Renal cortical epithelial cell (primary cell): ENCODE measurements around the gene SLC30A4. TPM values are rescaled to one million over a fixed set of nuclear protein-coding genes. Genes with fewer than 3 reads are reported as not detected.
A peak's percentile ranks its signal among the peaks of the same experiment; 100 is the strongest.

Source experiments
- DNase-seq: peaks from one replicate; pipeline ENCODE4 v3.0.0-alpha.2; 2011; ENCODE audit warnings: low read depth
- total RNA-seq: library from RNA; depleted of rRNA; stranded (reverse); fragments of >200 nt; gene quantifications from 2 replicates; pipeline ENCODE4 v1.2.3, GENCODE V29; 2014

Gene SLC30A4
- total RNA-seq, 1 donor from 2014 or later = 10.0 TPM

DNA sequence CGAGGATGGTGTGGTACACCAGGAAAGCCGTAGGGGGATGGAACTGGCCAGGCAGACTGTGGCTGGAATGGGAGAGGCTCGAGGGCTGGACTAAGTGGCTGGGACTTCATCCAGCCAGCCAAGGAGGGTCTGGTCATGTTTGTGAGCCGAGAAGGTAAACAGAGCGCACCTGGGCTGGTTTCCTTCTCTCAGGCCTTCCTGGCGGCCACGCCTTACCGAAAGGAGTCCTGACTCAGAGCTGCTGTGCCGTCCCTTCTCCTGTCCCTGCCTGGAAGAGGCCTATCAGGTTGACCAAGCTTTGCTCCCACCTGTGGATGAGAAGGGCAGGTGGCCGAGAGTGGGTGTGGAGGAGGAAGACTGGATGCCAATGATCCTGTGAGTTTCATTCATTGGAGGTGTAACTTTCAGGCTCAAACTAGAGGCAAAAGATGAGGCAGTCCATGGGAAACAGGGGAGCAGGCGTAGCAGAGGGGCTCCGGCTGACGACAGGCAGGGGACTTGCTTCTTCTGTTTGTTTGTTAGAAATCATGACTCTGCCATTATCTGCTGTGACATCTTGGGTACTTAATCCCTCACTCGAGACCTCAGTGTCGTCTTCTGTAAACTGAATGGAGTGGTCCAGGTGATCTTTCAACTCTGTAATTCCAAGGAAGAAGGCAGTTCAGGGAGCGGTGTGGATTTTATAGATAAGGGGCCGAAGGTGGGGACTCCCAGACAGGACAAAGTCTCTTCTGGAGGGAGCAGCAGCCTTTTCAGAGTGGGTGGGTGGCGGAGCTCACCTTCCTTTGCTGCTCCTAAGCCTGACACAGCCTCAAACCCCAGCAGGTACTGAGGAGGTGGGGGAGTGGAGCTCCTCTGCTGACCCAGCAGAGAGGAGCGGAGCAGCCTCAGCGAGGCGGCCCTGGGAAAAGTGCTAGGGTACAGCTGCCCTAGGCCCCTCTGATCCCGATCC, 72.4 kb downstream of the SLC30A4 start:
- DNase-seq = peak; percentile 32

DNA sequence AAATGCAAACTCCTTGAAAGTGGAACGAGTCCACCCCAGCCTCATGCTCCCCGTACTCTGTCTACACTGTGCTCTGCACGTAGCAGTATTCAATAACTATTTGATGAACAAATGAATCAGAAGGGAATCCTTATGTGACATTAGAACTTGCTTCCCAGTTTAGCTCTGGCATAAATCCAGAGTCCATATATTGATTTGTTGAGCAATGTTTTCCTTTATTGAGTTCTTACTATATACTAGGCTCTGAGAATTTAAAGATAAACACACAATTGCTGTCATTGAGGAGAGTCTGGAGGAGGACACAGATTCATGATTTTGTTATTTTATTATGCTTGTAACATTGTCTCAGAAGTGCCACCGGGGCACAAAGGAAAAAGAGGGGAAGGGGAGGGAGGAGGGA, 73.2 kb downstream of the SLC30A4 start:
- no peak for DNase-seq

DNA sequence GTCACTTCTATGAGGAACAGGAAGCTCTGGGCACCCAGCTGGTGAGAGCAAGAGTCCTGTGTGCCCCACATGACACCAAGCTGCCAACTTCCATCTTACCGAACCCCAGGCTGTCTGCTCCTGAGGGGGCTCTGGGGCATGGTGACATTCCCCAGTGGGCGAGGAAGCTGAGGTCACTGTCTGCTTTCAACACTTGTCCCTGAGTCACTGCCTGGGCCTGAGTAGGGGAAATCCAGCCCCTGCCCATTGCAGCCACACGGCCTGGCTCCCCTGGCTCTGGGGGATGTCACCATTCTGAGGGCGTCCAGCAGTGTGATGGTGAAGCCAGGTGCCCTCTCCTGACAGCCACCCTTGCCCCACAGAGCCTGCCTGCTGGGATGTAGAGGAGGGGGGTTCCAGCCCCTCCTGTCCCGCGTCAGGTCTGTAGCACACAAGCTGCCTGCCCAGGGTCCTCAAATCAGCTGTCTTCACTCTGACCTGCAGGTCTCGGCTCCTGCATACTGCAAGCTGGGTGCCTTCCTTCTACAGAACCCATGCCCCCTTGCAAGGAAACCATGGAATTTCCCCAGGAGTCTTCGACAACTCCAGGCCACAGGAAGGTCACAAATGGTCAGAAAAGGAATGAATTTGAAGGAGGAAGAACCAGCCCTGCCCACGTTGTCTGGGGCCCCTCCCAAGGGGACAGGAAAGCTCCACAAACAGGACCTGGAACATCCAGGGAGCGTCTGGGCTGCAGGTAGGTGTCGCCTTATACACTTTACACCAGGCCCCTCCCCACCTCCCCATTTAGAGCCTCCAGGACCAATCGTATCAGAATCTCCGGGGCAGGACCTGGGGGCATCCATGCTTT, 74.3 kb downstream of the SLC30A4 start:
- peak; percentile 58 for DNase-seq

DNA sequence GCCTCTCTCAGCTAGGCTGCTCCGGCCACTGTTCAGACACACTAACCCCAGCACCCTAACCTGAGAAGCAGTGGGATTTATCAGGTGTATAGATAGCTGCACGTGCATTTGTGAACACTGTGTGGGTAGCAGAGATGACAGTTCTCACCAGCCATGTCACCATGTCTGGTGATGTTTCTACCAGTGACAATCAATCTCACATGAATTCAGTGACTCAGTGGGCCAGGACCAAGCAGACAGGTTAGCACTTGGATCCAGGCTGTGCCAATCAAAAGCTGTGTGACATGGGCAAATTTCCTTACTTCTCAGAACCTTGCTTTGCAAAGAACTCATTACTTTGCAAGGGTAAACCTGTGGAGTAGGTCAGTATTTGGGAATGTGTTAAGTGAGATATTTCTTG, 78.9 kb downstream of the SLC30A4 start:
- no peak for DNase-seq

DNA sequence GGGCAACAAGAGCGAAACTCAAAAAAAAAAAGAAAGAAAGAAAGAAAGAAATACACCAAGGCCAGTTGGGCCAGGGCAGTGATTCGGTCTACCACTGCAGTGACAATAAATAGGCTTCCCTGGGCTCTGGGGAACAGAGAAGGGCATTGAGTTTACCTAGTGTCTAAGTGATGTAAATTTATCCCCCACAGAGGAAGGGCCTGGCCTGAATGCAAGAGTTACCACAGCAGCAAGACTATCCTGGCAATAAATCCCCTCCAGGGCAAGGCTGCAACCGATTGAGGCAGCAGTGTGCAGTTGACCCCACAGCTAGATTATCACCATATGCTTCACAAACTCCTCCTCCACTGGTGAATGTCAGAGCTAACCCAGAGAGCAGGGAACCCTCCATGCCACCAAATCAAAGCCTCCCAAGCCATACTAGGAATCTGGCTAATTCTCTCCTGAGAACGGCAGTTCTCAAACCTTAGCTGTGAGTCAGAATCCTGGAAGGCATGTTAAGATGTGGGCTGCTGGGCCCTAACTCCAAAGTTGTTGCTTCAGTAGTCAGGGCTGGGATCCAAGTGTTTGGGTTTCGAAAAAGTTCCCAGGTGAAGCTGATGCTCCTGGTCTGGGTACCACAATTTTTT, 79.9 kb downstream of the SLC30A4 start:
- DNase-seq = peak; percentile 92

DNA sequence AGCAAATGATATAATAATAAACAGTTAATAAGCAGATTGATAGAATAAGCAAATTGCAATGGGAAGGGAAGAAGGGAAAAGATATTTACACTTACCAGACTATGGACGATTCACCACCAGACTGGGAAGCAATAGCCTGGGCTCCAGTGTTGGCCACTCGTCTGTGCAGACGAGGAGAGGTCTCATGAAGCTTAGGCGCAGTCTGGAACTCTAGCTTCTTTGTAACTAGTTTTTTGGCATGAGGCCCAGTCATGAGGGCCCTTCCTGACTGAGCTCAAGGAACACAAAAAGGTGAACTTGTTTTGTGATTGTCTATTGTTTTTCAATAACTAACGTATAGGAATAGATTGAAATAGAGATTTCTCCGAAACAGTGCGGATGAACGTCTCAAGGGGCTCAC, 80.9 kb downstream of the SLC30A4 start:
- DNase-seq = peak; percentile 86

DNA sequence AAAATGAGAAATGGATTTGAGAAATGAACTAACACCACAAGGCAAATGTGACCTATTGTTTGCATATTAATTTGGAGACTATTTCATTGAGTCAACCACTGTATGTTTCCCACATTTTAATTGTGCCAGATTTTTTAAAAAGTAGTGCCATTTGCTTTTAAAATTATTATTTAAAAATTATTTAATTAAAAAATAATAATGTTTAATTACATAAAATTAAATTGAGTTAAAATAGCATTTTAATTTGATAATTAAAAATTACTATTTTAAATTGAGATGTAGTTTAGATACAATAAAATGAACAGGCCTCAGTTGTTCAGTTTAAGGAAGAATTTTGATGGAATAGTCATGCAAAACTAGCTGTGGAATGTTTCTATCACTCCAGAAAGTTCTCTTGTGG, 81.5 kb downstream of the SLC30A4 start:
- no peak for DNase-seq

DNA sequence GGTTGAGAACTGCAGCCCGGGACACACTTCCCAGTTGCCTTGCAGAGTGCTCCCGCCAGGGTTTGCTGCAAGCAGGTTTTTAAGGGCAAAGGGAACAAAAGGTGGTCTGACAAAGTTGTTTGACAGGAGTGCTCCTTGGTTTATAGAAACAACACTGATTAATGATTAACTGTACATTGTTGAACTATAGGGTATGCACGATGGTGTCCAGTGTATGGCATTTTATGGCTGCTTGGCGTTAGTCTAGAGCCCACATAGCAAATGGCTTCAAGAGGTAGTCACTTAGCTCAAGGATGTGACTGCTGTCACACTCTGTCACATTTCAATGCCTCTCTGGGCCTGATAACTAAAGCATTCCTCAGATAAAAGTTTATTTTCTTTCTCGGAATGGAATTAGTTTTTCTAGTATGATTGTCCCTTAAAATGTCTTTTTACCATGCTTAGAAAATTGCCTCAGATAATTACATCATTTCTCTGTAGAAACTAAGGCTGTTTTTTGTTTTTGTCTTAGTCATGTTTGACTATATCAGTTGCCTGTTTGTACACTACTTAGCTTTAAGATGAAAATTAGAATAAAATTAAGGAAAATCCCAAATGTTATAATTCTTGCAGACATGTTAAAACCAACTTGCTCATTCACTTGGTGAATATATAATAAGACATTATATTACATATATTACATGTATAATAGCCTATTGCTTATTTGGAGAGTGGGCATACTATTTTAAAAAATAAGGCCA, 82.9 kb downstream of the SLC30A4 start:
- peak; percentile 35 for DNase-seq

DNA sequence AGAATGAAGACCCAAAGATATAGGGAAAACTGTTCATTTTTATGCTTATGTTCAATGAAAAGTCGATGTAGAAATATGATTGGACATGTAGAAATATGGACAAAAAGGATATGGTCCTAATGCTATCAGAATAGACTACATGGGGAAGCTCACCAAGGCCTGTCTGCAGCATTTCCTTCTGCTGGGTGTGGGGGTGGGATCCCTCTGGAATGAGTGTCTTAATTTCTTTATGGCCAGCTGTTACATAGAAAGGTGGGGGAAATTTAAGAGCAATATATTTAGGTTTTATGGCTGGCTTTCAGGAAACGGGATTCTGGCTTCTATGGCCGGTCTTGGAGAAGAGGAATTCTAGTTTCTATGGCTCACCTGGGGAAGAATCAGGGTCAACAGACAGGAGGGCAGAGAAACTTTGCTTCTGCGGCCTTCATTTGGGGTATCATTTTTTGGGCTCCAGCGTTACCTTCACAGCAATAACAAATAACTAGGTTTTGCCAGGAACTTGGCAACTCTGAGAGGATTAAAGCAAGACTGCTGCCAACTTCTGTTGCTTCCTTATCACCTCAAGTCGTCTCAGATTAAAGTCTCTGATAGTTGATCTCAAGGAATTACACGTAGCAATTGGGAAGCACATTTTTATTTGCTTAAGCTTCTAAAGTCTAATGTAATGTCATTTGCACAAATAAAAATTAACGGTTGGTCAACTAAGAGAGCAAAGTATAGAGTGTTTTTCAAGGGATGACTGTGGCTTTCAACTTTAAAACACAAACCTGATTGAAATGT, 87.2 kb downstream of the SLC30A4 start:
- no peak for DNase-seq

DNA sequence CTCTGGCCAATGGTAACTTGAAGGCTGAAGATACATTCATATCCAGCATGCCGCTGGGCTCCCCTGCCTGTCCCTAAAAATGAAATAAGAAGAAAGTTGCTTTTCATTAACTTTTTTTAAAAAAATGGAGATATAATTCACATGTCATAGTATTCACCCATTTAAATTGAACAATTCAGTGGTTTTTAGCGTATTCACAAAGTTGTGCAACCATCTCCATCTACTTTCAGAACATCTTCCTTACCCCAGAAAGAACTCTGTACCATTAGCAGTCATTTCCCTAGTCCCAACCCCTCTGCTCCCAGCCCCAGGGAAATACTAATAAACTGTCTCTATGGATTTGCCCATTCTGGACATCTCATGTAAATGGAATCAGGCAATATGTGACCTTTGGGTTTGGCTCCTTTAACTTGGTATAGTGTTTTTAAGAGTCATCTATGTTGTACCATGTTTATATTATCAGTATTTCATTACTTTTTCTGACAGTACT, 88.4 kb downstream of the SLC30A4 start:
- DNase-seq = no peak

DNA sequence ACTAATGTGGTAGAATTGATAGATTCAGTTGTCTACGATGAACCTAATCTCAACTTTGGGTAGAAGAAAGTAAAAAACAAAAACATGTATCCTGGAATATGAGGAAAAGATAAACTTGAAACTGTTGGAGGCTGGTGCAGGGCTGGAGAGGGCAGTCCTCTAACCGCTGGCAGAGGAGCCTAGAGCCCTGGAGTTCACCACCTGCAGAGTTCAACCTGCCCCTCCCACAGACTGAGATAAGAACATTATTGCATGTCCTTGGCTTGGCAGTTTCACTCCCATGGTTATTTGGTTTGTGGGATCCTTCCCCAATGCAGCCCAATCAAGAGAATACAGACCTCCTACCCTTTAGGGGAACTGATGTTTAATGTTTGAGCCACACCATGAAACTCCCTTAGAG, 91.0 kb downstream of the SLC30A4 start:
- DNase-seq = no peak

DNA sequence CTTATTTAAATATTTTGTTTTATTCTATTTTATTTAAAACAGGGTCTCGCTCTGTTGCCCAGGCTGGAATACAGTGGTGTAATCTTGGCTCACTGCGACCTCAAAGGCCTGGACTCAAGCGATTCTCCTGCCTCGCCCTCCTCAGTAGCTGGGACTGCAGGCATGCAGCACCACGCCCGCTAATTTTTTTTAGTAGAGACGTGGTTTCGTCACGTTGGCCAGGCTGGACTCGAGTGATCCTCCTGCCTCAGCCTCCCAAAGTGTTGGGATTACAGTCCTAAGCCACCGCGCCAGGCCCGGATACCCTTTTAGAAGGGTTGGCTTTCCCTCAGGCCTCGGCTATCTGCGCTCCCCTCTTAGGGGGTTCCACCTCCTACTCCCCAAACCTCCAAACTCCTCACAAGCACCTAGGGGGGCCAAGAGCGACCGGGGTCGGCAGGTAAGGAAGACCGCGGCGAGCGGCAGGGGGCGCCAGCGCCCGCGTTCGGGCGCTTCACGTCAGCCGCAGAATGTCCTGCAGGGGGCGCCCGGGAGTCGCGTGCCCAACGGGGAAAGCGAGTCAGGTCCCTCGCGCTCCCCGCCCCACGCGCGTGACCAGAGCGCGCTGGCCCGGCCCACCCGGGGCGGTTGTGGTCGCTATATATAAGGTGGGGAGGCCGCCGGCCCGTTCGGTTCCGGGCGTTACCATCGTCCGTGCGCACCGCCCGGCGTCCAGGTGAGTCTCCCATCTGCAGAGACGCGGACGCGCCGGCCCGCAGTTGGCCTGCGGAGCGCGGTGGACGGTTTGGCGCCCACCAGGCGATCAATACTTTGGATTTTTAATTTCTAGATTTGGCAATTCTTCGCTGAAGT, 92.4 kb downstream of the SLC30A4 start:
- DNase-seq = no peak

Other genes starting within 250 kb of the SLC30A4 start
- 1.3 and 6.1 TPM in 2 replicates for gene GATM, start 144.2 kb downstream of the SLC30A4 start, total RNA-seq
- gene BLOC1S6, start 64.6 kb upstream of the SLC30A4 start, total RNA-seq = 51.5 and 88.2 TPM in 2 replicates
- 57.4 and 313 TPM in 2 replicates for gene SQOR, start 112.3 kb upstream of the SLC30A4 start, total RNA-seq